Prostate gland (tissue), 2 donors: ENCODE results near the gene MYO7B. TPM values are rescaled to one million over a fixed set of nuclear protein-coding genes. Genes with fewer than 3 reads are reported as not detected.

Source experiments
- DNase-seq: peaks from one replicate; pipeline ENCODE4 v3.0.0-alpha.2; 2019; ENCODE audit warnings: low spot score
- H3K27ac ChIP-seq, 2 donors: fragments of 200-600 bp; sonication (generic); 2 replicates each; pipeline ENCODE4 v1.5.1; 2017 to 2019
- H3K27me3 ChIP-seq: fragments of 200-600 bp; sonication (generic); replicated peaks from 2 replicates; pipeline ENCODE4 v1.5.1; 2019; ENCODE audit not compliant: insufficient read depth
- H3K36me3 ChIP-seq, 2 donors: fragments of 200-600 bp; sonication (generic); 1 replicate in 1 of 2; 2 replicates in 1 of 2; pipeline versions ENCODE4 v1.5.1 to v1.8.1; 2017 to 2019
- H3K4me1 ChIP-seq: fragments of 200-600 bp; sonication (generic); replicated peaks from 2 replicates; pipeline ENCODE4 v1.5.1; 2019
- H3K4me3 ChIP-seq, 2 donors: fragments of 200-600 bp; sonication (generic); 2 replicates each; pipeline ENCODE4 v1.5.1; 2017 to 2019
- H3K9me3 ChIP-seq: fragments of 200-600 bp; sonication (generic); 2 replicates; pipeline ENCODE4 v1.5.1; 2017
- POLR2A ChIP-seq: fragments of 450-650 bp; IDR thresholded peaks from one replicate; pipeline ENCODE4 v1.6.1; 2016; ENCODE audit warnings: antibody characterized with exemption, mild to moderate bottlenecking
- POLR2AphosphoS5 ChIP-seq: sonication (generic); formaldehyde crosslinking; IDR thresholded peaks from one replicate; pipeline ENCODE4 v1.6.1; 2017; ENCODE audit warnings: antibody characterized with exemption
- WGBS: methylation state at CpG from one replicate; pipeline ENCODE4 v1.1.5; 2018; 5-methylcytosine and 5-hydroxymethylcytosine counted together
- intact Hi-C: fragments of 100-400 bp; cut with DNase I; formaldehyde crosslinking; loops from one replicate; pipeline ENCODE4 v1.14.2; 2022
- total RNA-seq, 2 donors: library from RNA; depleted of rRNA; stranded (reverse); fragments of >200 nt; gene quantifications; one replicate each; pipeline ENCODE4 v1.1.0, GENCODE V29; 2016
- TF ChIP-seq, protein P1 (sequence below), 4 experiments: fragments of 200-600 bp in 2 of 4; fragments of 450-650 bp in 2 of 4; sonication (generic) in 2 of 4; IDR thresholded peaks; 1 replicate in 3 of 4; 2 replicates in 1 of 4; pipeline ENCODE4 v1.5.1; 2016 to 2019; ENCODE audit warnings: antibody characterized with exemption in 4 of 4, mild to moderate bottlenecking in 2 of 4, moderate library complexity in 2 of 4

MYO7B gene
- total RNA-seq, 2 donors from 2014 or later: 1.4 TPM; not detected in 1

GRCh38 chr2:127532296-127532695, 3.2 kb upstream of the MYO7B start:
- 92% methylated on average over 8 of the region's 8 CpGs for WGBS
- intact Hi-C loops: no loop called here
- Histone ChIP-seq H3K36me3 (no peaks in the 10 kb centered on the region), H3K4me1 (no peaks in the 10 kb centered on the region), H3K27me3 (no peaks in the 10 kb centered on the region), H3K27ac (no peak overlapping the region), H3K9me3 (no peaks in the 10 kb centered on the region), H3K4me3 (no peak overlapping the region)
- DNase-seq: no peak
- TF ChIP-seq POLR2AphosphoS5 (no peak), POLR2A (no peak)
- TF ChIP-seq, protein P1, sequence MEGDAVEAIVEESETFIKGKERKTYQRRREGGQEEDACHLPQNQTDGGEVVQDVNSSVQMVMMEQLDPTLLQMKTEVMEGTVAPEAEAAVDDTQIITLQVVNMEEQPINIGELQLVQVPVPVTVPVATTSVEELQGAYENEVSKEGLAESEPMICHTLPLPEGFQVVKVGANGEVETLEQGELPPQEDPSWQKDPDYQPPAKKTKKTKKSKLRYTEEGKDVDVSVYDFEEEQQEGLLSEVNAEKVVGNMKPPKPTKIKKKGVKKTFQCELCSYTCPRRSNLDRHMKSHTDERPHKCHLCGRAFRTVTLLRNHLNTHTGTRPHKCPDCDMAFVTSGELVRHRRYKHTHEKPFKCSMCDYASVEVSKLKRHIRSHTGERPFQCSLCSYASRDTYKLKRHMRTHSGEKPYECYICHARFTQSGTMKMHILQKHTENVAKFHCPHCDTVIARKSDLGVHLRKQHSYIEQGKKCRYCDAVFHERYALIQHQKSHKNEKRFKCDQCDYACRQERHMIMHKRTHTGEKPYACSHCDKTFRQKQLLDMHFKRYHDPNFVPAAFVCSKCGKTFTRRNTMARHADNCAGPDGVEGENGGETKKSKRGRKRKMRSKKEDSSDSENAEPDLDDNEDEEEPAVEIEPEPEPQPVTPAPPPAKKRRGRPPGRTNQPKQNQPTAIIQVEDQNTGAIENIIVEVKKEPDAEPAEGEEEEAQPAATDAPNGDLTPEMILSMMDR (IDR thresholded peaks at IDR 0.05): no peak

DNA sequence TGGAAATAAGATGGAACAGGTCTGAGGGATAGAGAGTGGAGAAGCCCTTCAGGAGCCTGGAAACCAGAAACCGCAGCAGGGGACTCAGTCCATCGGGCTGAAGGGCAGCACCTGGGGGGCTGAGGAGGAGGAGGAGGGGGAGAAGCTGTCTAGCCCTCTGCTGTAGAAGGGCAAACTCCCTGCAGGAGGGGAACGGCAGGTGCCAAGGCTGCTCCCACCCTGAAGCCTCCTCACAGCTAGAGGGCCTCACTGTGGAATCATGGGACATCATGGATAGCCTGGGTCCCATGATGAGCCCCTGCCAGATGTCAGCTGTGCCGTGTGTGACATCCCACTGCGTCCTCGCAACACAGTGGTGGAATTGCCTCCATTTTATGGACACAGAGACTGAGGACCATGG, 435 bp downstream of the MYO7B start:
- no peak for DNase-seq
- Histone ChIP-seq H3K36me3 (no peaks in the 10 kb centered on the region), H3K9me3 (no peaks in the 10 kb centered on the region), H3K27ac (no peak overlapping the region), H3K4me1 (no peaks in the 10 kb centered on the region), H3K27me3 (no peaks in the 10 kb centered on the region), H3K4me3 (no peak overlapping the region)
- 84% methylated on average over 6 of the region's 6 CpGs for WGBS
- intact Hi-C loops: no loop called here
- TF ChIP-seq POLR2AphosphoS5 (no peak), POLR2A (no peak)
- TF ChIP-seq, protein P1 (IDR thresholded peaks at IDR 0.05): no peak

- Histone ChIP-seq H3K27ac (no peak overlapping the region), H3K4me3 (no peak overlapping the region), H3K36me3 (no peaks in the 10 kb centered on the region), H3K27me3 (no peaks in the 10 kb centered on the region), H3K9me3 (no peaks in the 10 kb centered on the region), H3K4me1 (no peaks in the 10 kb centered on the region)
- intact Hi-C loops: no loop called here
- TF ChIP-seq POLR2AphosphoS5 (no peak), POLR2A (no peak)
- TF ChIP-seq, protein P1 (IDR thresholded peaks at IDR 0.05): no peak
- 65% methylated on average over 7 of the region's 7 CpGs for WGBS
- no peak for DNase-seq
Observed at GRCh38 chr2:127536707-127537541, 1.4 kb downstream of the MYO7B start.

GRCh38 chr2:127537644-127538043, 2.2 kb downstream of the MYO7B start:
- WGBS: 94% methylated on average over 5 of the region's 5 CpGs
- no peak overlapping the region for H3K27ac ChIP-seq
- H3K4me3 ChIP-seq: no peak overlapping the region
- intact Hi-C loops: no loop called here
- no peaks in the 10 kb centered on the region for H3K27me3 ChIP-seq
- TF ChIP-seq POLR2A (no peak), POLR2AphosphoS5 (no peak)
- TF ChIP-seq, protein P1 (IDR thresholded peaks at IDR 0.05): no peak
- H3K36me3 ChIP-seq: no peaks in the 10 kb centered on the region
- no peak for DNase-seq
- no peaks in the 10 kb centered on the region for H3K9me3 ChIP-seq
- no peaks in the 10 kb centered on the region for H3K4me1 ChIP-seq

- Histone ChIP-seq H3K9me3 (no peaks in the 10 kb centered on the region), H3K27me3 (no peaks in the 10 kb centered on the region), H3K4me1 (no peaks in the 10 kb centered on the region), H3K36me3 (no peaks in the 10 kb centered on the region), H3K4me3 (no peak overlapping the region), H3K27ac (no peak overlapping the region)
- intact Hi-C loops: no loop called here
- no peak for TF ChIP-seq POLR2AphosphoS5
- TF ChIP-seq, protein P1 (IDR thresholded peaks at IDR 0.05): no peak
- no peak for TF ChIP-seq POLR2A
- DNase-seq: peak; percentile 29
- 53% methylated on average over 7 of the region's 7 CpGs for WGBS
Observed at GRCh38 chr2:127541809-127542208, 6.3 kb downstream of the MYO7B start.
